Neural progenitor cell (in vitro differentiated cells): ENCODE data around the gene BRINP1.

Experiments used
- CTCF ChIP-seq: fragments of 200-600 bp; sonication (generic); IDR thresholded peaks from 2 replicates; pipeline ENCODE4 v1.5.1; 2017; ENCODE audit warnings: antibody characterized with exemption, mild to moderate bottlenecking
- EZH2 ChIP-seq: fragments of 200-600 bp; sonication (generic); IDR thresholded peaks from 2 replicates; pipeline ENCODE4 v1.6.1; 2017; ENCODE audit warnings: antibody characterized with exemption, mild to moderate bottlenecking, moderate library complexity
- EZH2phosphoT487 ChIP-seq: fragments of 200-600 bp; sonication (generic); IDR thresholded peaks from 2 replicates; pipeline ENCODE4 v1.6.1; 2017; ENCODE audit warnings: antibody characterized with exemption

- TF ChIP-seq CTCF: no peak
- no peak for TF ChIP-seq EZH2
- no peak for TF ChIP-seq EZH2phosphoT487
Observed at GRCh38 chr9:119166096-119166495, 203.1 kb downstream of the BRINP1 start.
